Adrenal gland (tissue), 5 donors: ENCODE measurements around the gene PCSK6.

Experiments
- POLR2A ChIP-seq, 2 donors: fragments of 450-650 bp; IDR thresholded peaks; one replicate each; pipeline ENCODE4 v1.6.1; 2017; ENCODE audit warnings: antibody characterized with exemption in 2 of 2, mild to moderate bottlenecking in 2 of 2, moderate library complexity in 1 of 2
- TF ChIP-seq, protein P1 (sequence below), 6 experiments: fragments of 450-650 bp in 4 of 6; fragments of 200-600 bp in 2 of 6; sonication (generic) in 1 of 6; IDR thresholded peaks; 1 replicate in 5 of 6; 2 replicates in 1 of 6; pipeline versions ENCODE4 v1.5.1 to v1.8.0; 2016 to 2021; ENCODE audit warnings: antibody characterized with exemption in 6 of 6, mild to moderate bottlenecking in 2 of 6, moderate library complexity in 1 of 6
- donor health status: DM: no; HTN: no; CAD: no.

DNA sequence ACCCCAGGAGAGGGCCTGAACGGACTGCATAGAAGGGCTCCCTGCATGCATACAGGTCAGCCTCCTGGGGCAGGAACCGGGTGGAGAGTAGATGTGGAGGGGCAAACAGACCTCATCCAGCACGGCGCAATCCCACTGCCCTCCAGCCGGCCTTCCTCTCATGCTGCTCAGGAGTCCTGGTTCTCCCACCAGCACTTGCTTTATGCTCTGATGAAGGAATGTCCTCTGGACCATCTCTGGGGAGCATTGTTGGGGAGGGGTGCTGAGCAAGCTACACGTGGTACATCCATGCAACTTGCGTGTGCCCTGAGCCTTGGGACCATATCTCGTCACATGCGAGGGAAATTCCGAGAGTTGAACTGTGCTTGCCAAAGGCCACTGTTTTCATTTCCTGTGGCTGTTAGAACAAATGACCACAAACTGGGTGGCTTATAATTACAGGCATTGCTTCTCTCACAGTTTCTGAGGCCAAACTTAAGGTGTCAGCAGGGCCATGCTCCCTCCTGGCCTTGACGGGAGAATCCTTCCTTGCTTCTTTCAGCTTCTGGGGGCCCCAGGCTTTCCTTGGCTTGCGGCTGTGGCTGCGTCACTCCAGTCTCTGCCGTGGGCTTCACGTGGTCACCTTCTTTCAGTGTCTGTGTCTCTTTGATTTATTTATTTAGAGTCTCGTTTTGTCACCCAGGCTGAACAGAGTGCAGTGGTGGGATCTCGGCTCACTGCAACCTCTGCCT, 224.4 kb downstream of the PCSK6 start:
- TF ChIP-seq POLR2A (IDR thresholded peaks at IDR 0.05): no peak
- TF ChIP-seq, protein P1, sequence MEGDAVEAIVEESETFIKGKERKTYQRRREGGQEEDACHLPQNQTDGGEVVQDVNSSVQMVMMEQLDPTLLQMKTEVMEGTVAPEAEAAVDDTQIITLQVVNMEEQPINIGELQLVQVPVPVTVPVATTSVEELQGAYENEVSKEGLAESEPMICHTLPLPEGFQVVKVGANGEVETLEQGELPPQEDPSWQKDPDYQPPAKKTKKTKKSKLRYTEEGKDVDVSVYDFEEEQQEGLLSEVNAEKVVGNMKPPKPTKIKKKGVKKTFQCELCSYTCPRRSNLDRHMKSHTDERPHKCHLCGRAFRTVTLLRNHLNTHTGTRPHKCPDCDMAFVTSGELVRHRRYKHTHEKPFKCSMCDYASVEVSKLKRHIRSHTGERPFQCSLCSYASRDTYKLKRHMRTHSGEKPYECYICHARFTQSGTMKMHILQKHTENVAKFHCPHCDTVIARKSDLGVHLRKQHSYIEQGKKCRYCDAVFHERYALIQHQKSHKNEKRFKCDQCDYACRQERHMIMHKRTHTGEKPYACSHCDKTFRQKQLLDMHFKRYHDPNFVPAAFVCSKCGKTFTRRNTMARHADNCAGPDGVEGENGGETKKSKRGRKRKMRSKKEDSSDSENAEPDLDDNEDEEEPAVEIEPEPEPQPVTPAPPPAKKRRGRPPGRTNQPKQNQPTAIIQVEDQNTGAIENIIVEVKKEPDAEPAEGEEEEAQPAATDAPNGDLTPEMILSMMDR (IDR thresholded peaks at IDR 0.05): no peak
